A549 (cell line): ENCODE results near the gene NDFIP1.

Experiments used
- CBX2 ChIP-seq: fragments of 200-600 bp; sonication (generic); IDR thresholded peaks from 2 replicates; pipeline ENCODE4 v1.6.1; 2016; ENCODE audit warnings: low read depth, mild to moderate bottlenecking, borderline replicate concordance
- CEBPB ChIP-seq, 2 experiments: fragments of >200 bp in 1 of 2; sonication (Bioruptor Twin) in 1 of 2; formaldehyde crosslinking in 1 of 2; IDR thresholded peaks; 2 replicates each; pipeline ENCODE4 v1.6.1; 2012 to 2016
- E2F6 ChIP-seq: IDR thresholded peaks from 2 replicates; pipeline ENCODE4 v1.6.1; 2012; ENCODE audit warnings: low read depth, borderline replicate concordance
- EHMT2 ChIP-seq: fragments of 200-600 bp; sonication (generic); IDR thresholded peaks from 2 replicates; pipeline ENCODE4 v1.6.1; 2016; ENCODE audit warnings: antibody characterized with exemption, low read depth, mild to moderate bottlenecking, moderate library complexity
- EP300 ChIP-seq, 2 experiments: fragments of >200 bp; sonication (Bioruptor Twin); formaldehyde crosslinking; IDR thresholded peaks; 2 replicates in 1 of 2; 3 replicates in 1 of 2; pipeline ENCODE4 v1.6.1; 2016 to 2017
- JUNB ChIP-seq: fragments of >200 bp; sonication (Bioruptor Twin); formaldehyde crosslinking; IDR thresholded peaks from 2 replicates; pipeline ENCODE4 v1.6.1; 2016
- MAZ ChIP-seq: fragments of 150-350 bp; IDR thresholded peaks from 2 replicates; pipeline ENCODE4 v1.6.1; 2014; ENCODE audit warnings: antibody characterized with exemption, low read depth, low read length, borderline replicate concordance
- MYC ChIP-seq: IDR thresholded peaks from 2 replicates; pipeline ENCODE4 v1.6.1; 2012; ENCODE audit warnings: mild to moderate bottlenecking, inconsistent platforms, low read length, improper control_type of control experiment, borderline replicate concordance
- POLR2A ChIP-seq: IDR thresholded peaks from 2 replicates; pipeline ENCODE4 v1.6.1; 2012; ENCODE audit warnings: mild to moderate bottlenecking, low read length
- RCOR1 ChIP-seq: fragments of 150-350 bp; IDR thresholded peaks from 2 replicates; pipeline ENCODE4 v1.6.1; 2014; ENCODE audit warnings: antibody characterized with exemption, low read length, low read depth
- SMC3 ChIP-seq: fragments of >200 bp; sonication (Bioruptor Twin); formaldehyde crosslinking; IDR thresholded peaks from 3 replicates; pipeline ENCODE4 v1.6.1; 2018; ENCODE audit warnings: inconsistent platforms
- SREBF2 ChIP-seq: fragments of 450-650 bp; IDR thresholded peaks from 2 replicates; pipeline ENCODE4 v1.6.1; 2014; ENCODE audit warnings: mild to moderate bottlenecking, moderate library complexity
- TF ChIP-seq, protein P1 (sequence below): fragments of >200 bp; sonication (Bioruptor Twin); formaldehyde crosslinking; IDR thresholded peaks from 3 replicates; pipeline ENCODE4 v1.5.1; 2016

DNA sequence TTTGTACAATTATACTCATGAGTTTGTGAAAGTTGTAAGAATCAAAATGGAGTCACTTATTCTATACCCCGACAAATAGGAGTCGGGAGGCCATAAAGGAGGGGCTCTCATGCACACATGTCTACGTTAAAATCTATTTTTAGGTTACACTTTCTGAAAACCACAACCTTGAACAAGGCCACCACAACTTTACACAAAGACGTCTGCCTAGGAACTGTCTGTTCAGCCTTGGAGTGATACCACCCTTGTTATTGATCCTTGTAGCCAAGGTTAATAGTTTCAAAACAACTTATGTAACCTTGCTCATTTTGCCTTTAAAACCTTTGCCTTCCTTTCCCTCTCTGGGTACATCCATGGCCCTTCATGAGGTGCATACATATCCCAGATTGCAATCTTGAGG is 4.1 kb upstream of the NDFIP1 start:
- TF ChIP-seq, protein P1, sequence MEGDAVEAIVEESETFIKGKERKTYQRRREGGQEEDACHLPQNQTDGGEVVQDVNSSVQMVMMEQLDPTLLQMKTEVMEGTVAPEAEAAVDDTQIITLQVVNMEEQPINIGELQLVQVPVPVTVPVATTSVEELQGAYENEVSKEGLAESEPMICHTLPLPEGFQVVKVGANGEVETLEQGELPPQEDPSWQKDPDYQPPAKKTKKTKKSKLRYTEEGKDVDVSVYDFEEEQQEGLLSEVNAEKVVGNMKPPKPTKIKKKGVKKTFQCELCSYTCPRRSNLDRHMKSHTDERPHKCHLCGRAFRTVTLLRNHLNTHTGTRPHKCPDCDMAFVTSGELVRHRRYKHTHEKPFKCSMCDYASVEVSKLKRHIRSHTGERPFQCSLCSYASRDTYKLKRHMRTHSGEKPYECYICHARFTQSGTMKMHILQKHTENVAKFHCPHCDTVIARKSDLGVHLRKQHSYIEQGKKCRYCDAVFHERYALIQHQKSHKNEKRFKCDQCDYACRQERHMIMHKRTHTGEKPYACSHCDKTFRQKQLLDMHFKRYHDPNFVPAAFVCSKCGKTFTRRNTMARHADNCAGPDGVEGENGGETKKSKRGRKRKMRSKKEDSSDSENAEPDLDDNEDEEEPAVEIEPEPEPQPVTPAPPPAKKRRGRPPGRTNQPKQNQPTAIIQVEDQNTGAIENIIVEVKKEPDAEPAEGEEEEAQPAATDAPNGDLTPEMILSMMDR = no peak
- TF ChIP-seq MAZ = no peak
- no peak for TF ChIP-seq POLR2A
- TF ChIP-seq E2F6 = no peak
- no peak for TF ChIP-seq JUNB
- TF ChIP-seq SREBF2 = no peak
- TF ChIP-seq CEBPB (IDR thresholded peaks at IDR 0.05) = no peak
- no peak for TF ChIP-seq EP300 (IDR thresholded peaks at IDR 0.05)
- no peak for TF ChIP-seq EHMT2
- no peak for TF ChIP-seq CBX2
- no peak for TF ChIP-seq SMC3
- TF ChIP-seq MYC = no peak
- no peak for TF ChIP-seq RCOR1
